Left colon (tissue), 2 donors: ENCODE measurements around the gene SLC6A12. TPM values are rescaled to one million over a fixed set of nuclear protein-coding genes. Genes with fewer than 3 reads are reported as not detected.

ENCODE experiments used
- ATAC-seq: fragments of 200-7000 bp; cut with Tn5 transposase; one replicate; pipeline ENCODE4 v1.9.1; 2020; ENCODE audit warnings: mild to moderate bottlenecking, moderate library complexity
- DNase-seq, 2 donors: peaks; one replicate each; pipeline ENCODE4 v3.0.0-alpha.2; 2020
- intact Hi-C, 2 donors: fragments of 100-400 bp; cut with DNase I in 1 of 2; cut with micrococcal nuclease in 1 of 2; formaldehyde crosslinking; loops; one replicate each; pipeline versions ENCODE4 v1.11.2 to v1.14.0; 2022; cut with DNase I, micrococcal nuclease
- total RNA-seq, 2 donors: library from RNA; stranded (reverse); fragmentation: NEBNext Ultra II Directional; extraction: Animal tissue kit (Norgen Biotek cat#: 25700); gene quantifications; one replicate each; pipeline ENCODE4 v1.2.1, GENCODE V29; 2021
- donor health status: DM: no; HTN: no; CAD: no.
- donor health status: DM: yes; HTN: yes; CAD: no.

SLC6A12 gene
- total RNA-seq, 2 donors from 2014 or later: 2.3 to 3.9 TPM

DNA sequence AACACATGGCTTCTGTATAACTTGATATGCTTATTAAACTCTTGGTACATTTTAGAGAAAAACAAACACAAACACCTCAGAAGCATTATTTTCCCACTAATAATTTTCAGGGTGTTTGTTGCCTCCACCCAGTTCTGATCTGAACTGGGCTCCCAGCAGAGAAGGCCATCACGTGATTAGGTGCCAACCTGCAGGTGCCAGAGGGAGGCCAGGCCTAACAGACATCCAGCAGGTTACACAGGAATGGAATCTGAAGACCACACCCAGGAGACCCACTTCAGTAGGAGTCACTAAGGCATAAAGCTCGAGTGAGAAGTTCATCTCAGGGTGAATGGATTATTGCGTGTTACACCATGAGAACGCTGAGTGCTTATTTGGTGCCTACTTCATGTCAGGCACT is 8.9 kb downstream of the SLC6A12 start:
- ATAC-seq: no peak
- no peak for DNase-seq
- intact Hi-C loops: no loop called here

DNA sequence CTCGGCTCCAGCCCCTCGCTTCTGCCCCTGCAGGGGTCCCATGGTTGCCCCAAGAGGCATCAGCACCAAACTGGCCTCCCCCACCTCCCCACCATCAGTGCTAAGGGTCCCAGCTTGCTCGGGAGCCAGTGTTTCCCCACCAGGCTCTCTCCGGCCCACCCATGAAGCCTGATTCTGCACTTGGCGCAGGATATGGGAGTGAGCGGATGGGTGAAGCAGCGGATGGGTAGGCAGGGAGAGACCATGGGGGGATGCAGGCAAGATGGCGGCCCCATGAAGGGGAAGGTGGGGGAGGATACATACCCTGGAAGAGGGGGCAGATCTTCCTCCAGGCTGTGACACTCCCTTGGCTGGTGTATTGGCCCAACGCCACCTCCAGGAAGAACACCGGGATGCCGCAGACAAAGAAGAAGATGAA is 9.7 kb downstream of the SLC6A12 start:
- ATAC-seq (no peak), DNase-seq (no peak)
- intact Hi-C loops: no loop called here

- intact Hi-C loops: no loop called here
- DNase-seq (no peak), ATAC-seq (peak; percentile 58)
Measured at GRCh38 chr12:203462-204260, 10.3 kb downstream of the SLC6A12 start.

- intact Hi-C loops: no loop called here
- ATAC-seq (no peak), DNase-seq (no peak)
Measured at GRCh38 chr12:203074-203461, 10.9 kb downstream of the SLC6A12 start.

DNA sequence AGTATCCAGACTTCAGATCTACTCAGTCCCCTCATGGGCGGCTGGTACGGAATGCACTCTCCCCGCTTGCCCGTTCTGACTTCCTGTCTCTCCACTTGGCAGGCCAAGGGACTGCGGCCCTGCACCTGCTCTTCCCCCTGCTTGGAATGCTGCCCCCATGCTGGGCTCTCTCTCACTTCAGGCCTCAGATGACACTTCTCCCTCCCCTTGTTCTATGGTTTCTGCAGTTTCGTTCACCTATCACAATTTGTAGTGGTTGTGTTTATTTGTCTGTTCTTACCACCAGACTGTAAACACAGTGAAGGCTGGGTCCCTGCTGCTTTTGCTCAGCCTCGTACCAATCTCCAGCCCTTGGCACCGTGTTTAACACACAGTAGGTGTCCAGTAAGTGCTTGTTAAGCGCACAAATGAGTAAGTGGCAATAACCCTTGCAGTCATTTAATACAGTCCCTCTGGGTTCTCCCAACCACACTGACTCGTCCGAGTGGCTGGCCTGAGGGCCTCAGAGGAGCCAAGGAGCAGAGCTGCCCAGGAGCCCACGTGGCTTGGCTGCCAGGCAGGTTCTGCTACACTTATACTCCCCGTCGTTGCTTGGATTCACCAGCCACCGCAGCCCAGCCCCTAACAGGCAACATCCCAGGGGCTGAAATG is 11.8 kb downstream of the SLC6A12 start:
- no peak for ATAC-seq

GRCh38 chr12:201361-201760 is 12.6 kb downstream of the SLC6A12 start:
- intact Hi-C loops: no loop called here
- ATAC-seq (no peak), DNase-seq (no peak)

More for the DNA sequence above, 11.8 kb downstream of the SLC6A12 start:
- intact Hi-C loops: no loop called here
- no peak for DNase-seq

- ATAC-seq (no peak), DNase-seq (no peak)
- intact Hi-C loops: no loop called here
Measured at GRCh38 chr12:198705-199104, 15.3 kb downstream of the SLC6A12 start.

GRCh38 chr12:197911-198695 is 15.9 kb downstream of the SLC6A12 start:
- DNase-seq (no peak), ATAC-seq (no peak)
- intact Hi-C loops: no loop called here

DNA sequence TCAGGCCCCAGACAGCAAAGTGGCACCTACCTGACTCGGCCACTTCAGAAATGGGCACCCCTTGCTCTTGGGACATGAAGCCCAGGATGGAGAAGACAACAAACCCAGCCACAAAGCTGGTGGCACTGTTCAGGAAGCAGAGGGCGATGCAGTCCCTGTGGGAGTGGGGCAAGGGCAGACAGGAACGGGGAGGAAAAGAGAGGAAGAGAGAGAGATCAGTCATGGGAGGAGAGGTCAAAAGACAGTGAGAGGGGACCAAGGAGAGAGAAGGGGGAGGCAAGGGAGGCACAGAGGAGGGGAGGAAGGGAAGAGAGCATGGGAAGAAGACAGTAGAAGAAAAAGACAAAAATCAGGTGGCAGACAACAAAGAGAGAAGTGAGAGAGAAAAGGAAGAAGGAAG is 16.6 kb downstream of the SLC6A12 start:
- intact Hi-C loops: no loop called here
- ATAC-seq: no peak
- no peak for DNase-seq

- ATAC-seq (no peak), DNase-seq (no peak)
- intact Hi-C loops: no loop called here
Measured at GRCh38 chr12:196436-196835, 17.5 kb downstream of the SLC6A12 start.

GRCh38 chr12:195951-196350 is 18.0 kb downstream of the SLC6A12 start:
- ATAC-seq: no peak
- intact Hi-C loops: no loop called here
- DNase-seq: no peak

GRCh38 chr12:195156-195555 is 18.8 kb downstream of the SLC6A12 start:
- intact Hi-C loops: no loop called here
- ATAC-seq: no peak
- DNase-seq: no peak

DNA sequence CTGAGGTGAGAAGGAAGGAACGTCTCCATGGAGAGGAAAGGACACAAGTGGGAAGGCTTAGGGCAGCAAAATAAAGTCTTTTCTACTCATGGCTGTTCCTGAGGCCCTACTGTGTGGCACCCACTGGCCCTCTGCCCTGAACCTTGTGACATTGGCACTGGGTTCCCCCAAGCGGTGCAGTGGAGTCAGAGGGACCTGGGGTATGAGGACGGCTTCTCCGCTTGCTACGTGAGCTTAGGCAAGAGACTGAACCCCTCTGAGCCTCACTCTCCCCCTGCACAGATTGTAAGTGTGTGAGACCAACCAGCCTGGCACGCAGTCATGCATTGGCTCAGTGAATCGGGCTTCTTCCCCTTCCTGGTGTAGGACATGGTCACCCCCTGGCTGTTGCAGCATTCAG is 19.7 kb downstream of the SLC6A12 start:
- DNase-seq (no peak), ATAC-seq (no peak)
- intact Hi-C loops: no loop called here

- DNase-seq (no peak), ATAC-seq (no peak)
- intact Hi-C loops: no loop called here
Measured at GRCh38 chr12:193261-193660, 20.7 kb downstream of the SLC6A12 start.

GRCh38 chr12:191541-191940 is 22.4 kb downstream of the SLC6A12 start:
- intact Hi-C loops: no loop called here

DNA sequence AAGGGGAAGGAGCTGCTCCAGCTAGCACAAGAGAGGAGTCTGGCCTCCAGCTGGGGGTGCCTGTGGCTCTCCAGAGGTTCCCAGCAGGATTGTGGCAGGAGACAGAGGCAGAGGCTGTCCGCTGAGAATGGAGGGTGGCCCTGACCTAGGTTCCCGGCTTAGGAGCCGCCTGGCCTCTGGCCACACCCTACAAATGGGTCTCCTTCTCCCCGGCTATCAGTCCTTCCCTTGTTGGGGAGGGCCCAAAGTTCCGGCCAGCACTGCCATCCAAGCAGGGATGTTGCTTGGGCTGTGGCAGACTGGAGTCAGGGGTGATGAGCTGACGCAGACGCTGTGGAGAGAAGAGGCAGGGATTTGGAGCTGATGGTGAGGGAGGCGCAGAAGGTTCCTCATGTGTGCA is 23.1 kb downstream of the SLC6A12 start:
- ATAC-seq: no peak
- no peak for DNase-seq

More at GRCh38 chr12:191541-191940, 22.4 kb downstream of the SLC6A12 start:
- DNase-seq (no peak), ATAC-seq (no peak)

GRCh38 chr12:189622-189962 is 24.4 kb downstream of the SLC6A12 start:
- intact Hi-C loops: no loop called here
- DNase-seq (no peak), ATAC-seq (no peak)

More for the DNA sequence above, 23.1 kb downstream of the SLC6A12 start:
- intact Hi-C loops: no loop called here

DNA sequence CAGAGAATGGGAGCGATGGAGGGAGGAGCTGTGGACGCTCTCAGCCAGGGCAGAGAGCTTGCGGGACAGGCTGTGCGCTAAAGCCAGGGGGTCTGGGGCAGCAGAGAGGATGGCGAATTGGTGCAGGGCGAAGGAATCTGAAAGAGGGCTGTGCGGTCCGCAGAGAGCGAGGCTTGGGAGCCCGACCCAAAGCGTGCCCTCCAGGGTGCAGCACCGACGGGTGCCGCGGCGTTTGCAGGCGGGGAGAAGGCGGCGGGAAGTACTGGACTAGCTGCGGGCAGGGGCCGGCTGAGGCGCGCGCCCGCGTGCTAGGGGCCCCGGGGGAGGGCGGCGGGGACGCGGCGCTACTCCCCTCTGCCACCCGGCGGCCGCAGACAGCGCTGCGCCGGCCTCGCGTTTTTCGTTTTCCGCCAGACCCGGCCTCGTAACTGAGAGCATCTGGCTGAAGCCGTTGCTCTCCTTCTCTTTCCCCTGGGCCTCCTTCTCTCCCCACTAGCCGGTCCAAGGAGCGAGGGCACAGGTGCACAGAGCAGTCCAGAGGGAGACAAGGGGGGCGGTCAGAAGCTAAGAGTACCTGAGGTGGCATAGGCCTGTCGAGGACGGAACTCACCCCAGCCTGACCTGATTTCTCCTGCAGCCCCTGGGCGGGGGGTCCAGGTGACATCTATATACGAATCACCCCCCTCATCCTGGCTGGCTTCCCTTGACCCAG is 24.9 kb downstream of the SLC6A12 start:
- intact Hi-C loops: no loop called here
- peak in 1 of 2 donors; percentile 53 for DNase-seq
- ATAC-seq: peak; percentile 92
